ENCODE data around the gene MLLT10. TPM values are rescaled to one million over a fixed set of nuclear protein-coding genes. Genes with fewer than 3 reads are reported as not detected.

The MLLT10 gene
- total RNA-seq, 4 donors from 2014 or later = 40.1 to 57.8 (median 47.5) TPM

- no peak for TF ChIP-seq CTCF (IDR thresholded peaks at IDR 0.05; ENCODE audit: low read depth)
These were observed 19.1 kb upstream of the MLLT10 start for GRCh38 chr10:21514818-21515351.

- TF ChIP-seq CTCF (IDR thresholded peaks at IDR 0.05; ENCODE audit: low read depth) = no peak
These were observed 18.4 kb upstream of the MLLT10 start for GRCh38 chr10:21515361-21516241.

GRCh38 chr10:21516242-21517131 is 17.5 kb upstream of the MLLT10 start:
- TF ChIP-seq CTCF (IDR thresholded peaks at IDR 0.05; ENCODE audit: low read depth) = no peak

- no peak for TF ChIP-seq CTCF (IDR thresholded peaks at IDR 0.05; ENCODE audit: low read depth)
These were observed 16.6 kb upstream of the MLLT10 start for GRCh38 chr10:21517134-21518031.

GRCh38 chr10:21518149-21518640 is 15.8 kb upstream of the MLLT10 start:
- no peak for TF ChIP-seq CTCF (IDR thresholded peaks at IDR 0.05; ENCODE audit: low read depth)

GRCh38 chr10:21518641-21519396 is 15.2 kb upstream of the MLLT10 start:
- no peak for TF ChIP-seq CTCF (IDR thresholded peaks at IDR 0.05; ENCODE audit: low read depth)

Measured in subcutaneous adipose tissue (tissue), 4 donors.